ENCODE measurements around the gene SH3BGR.

Gene SH3BGR

GRCh38 chr21:39555911-39556590 is 104.3 kb downstream of the SH3BGR start:
- no peak for DNase-seq

GRCh38 chr21:39559511-39559910 is 107.7 kb downstream of the SH3BGR start:
- DNase-seq: no peak

- no peak for DNase-seq
Measured at GRCh38 chr21:39561140-39561539, 109.4 kb downstream of the SH3BGR start.

- no peak for DNase-seq
Measured at GRCh38 chr21:39562791-39563770, 111.3 kb downstream of the SH3BGR start.

GRCh38 chr21:39564200-39564599 is 112.4 kb downstream of the SH3BGR start:
- DNase-seq: no peak

All from fibroblast of skin of right quadriceps (primary cell).